ENCODE results near the gene LRRC4C. TPM values are rescaled to one million over a fixed set of nuclear protein-coding genes. Genes with fewer than 3 reads are reported as not detected.

LRRC4C gene
- total RNA-seq, 4 donors from 2014 or later, result 0.19 to 1.1 TPM; not detected in 2

DNA sequence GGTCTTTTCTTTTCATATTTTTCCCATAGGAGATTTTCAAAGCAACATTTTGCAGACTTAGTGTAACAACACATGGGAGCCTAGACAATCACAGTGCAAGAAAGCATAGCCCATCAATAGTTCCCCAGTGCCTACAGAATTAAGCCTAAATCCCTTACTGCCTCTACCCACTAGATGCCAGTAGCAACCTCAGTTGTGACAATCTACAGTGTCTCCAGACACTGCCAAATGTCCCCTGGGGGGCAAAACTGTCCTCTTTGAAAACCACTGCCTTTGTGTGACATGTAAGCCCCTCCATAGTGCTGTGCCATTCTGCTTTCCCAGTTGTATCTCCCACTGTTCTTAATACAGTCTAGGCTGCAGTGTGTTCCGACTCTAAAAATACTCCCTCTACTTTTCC lies 1329.0 kb downstream of the LRRC4C start:
- no peak overlapping the region for H3K4me3 ChIP-seq (ENCODE audit: low read depth, poor library complexity, severe bottlenecking)
- intact Hi-C loops (cut with DNase I; ENCODE audit: low total_unique reads), result no loop called here
- TF ChIP-seq CTCF (IDR thresholded peaks at IDR 0.05), result no peak
- TF ChIP-seq POLR2A (IDR thresholded peaks at IDR 0.05), result no peak
- 79 to 90% methylated on average over 1 of the region's 1 CpG for WGBS, 2 donors
- no peak for DNase-seq (ENCODE audit: low spot score in 2 of 2)

DNA sequence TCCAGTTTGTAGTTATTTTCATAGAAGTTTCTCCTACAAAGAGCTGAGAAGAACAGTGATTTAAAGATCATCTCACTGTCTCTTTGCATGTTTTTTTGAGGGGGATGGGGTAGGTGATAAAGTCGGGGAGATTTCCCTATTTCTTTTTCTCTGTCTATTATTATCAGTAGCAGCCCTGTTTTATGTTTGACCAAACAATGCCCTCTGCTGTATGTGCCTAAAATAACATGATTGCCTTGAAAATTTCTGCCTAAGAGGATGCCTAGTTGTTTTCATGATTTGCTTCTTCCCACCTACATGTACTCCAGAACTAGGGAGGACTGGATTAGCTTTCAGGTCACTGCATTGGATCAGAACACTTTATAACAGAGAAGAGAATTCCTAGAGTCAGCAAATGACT lies 1330.2 kb downstream of the LRRC4C start:
- TF ChIP-seq CTCF (IDR thresholded peaks at IDR 0.05), result no peak
- no peak for TF ChIP-seq POLR2A (IDR thresholded peaks at IDR 0.05)
- DNase-seq (ENCODE audit: low spot score in 2 of 2), result no peak
- WGBS, 2 donors, result 0 to 10% methylated on average over 1 of the region's 1 CpG
- intact Hi-C loops (cut with DNase I; ENCODE audit: low total_unique reads), result no loop called here
- no peak overlapping the region for H3K4me3 ChIP-seq (ENCODE audit: low read depth, poor library complexity, severe bottlenecking)

- H3K4me3 ChIP-seq (ENCODE audit: low read depth, poor library complexity, severe bottlenecking), result no peak overlapping the region
- no peak for TF ChIP-seq CTCF (IDR thresholded peaks at IDR 0.05)
- TF ChIP-seq POLR2A (IDR thresholded peaks at IDR 0.05), result no peak
- DNase-seq (ENCODE audit: low spot score in 2 of 2), result no peak
- intact Hi-C loops (cut with DNase I; ENCODE audit: low total_unique reads), result no loop called here
- 25 to 33% methylated on average over 1 of the region's 1 CpG for WGBS, 2 donors
These were observed 1334.4 kb downstream of the LRRC4C start for GRCh38 chr11:40125054-40125453.

DNA sequence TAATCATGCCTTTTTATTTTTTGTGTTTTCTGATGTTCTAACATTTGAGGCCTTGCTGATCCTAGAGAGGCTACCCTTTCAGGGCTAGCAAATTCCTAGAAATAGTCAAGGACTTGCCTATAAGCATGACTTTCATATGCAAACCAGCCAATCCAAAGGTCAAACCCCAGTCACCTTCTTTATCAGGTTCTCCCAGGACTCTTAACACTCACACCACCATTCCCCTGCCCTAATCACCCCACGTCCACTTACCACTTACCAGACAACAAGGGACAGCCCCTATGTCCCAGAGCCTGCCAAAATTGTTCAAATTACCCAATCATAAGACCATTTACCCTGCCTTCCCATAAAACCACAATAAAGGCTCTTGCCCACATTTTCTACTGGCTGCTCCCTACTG lies 1339.8 kb downstream of the LRRC4C start:
- 71 to 81% methylated on average over 1 of the region's 1 CpG for WGBS, 2 donors
- intact Hi-C loops (cut with DNase I; ENCODE audit: low total_unique reads), result no loop called here
- no peak for DNase-seq (ENCODE audit: low spot score in 2 of 2)
- H3K4me3 ChIP-seq (ENCODE audit: low read depth, poor library complexity, severe bottlenecking), result no peak overlapping the region
- no peak for TF ChIP-seq CTCF (IDR thresholded peaks at IDR 0.05)

DNA sequence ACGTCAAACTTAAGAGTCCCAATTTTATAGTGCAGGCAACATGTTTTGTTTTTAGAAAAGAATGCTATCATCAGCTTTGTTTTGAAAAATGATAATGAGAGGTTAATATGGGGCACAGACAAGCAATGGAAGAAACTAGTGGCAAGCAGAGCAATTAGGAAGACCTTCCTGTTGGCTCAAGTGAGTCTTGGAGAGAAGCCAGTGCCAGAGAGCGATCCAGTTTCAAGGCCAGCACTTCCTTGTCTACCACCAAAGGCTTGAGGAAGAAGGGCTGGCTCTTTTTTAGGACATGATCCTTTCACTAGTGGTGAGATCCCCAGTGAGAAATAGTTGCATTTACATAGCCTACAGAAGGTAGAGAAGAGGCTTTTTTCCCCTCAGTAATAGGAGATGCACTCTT lies 1340.7 kb downstream of the LRRC4C start:
- TF ChIP-seq POLR2A (IDR thresholded peaks at IDR 0.05) (no peak), CTCF (IDR thresholded peaks at IDR 0.05) (no peak)
- 53 to 54% methylated on average over 2 of the region's 2 CpGs for WGBS, 2 donors
- no peak overlapping the region for H3K4me3 ChIP-seq (ENCODE audit: low read depth, poor library complexity, severe bottlenecking)
- no peak for DNase-seq (ENCODE audit: low spot score in 2 of 2)
- intact Hi-C loops (cut with DNase I; ENCODE audit: low total_unique reads), result no loop called here

- no peak overlapping the region for H3K4me3 ChIP-seq (ENCODE audit: low read depth, poor library complexity, severe bottlenecking)
- TF ChIP-seq POLR2A (IDR thresholded peaks at IDR 0.05) (no peak), CTCF (IDR thresholded peaks at IDR 0.05) (no peak)
- intact Hi-C loops (cut with DNase I; ENCODE audit: low total_unique reads), result no loop called here
- no peak for DNase-seq (ENCODE audit: low spot score in 2 of 2)
- 62 to 69% methylated on average over 1 of the region's 1 CpG for WGBS, 2 donors
These were observed 1341.4 kb downstream of the LRRC4C start for GRCh38 chr11:40118026-40118425.
